HT1080 (cell line): ENCODE data around the gene FSTL3. TPM values are rescaled to one million over a fixed set of nuclear protein-coding genes. Genes with fewer than 3 reads are reported as not detected.
"Not testable (repeated sequence)": the region's sequence is repeated elsewhere in the genome, so short reads cannot be mapped to it uniquely, and the experiment has no call there.

ENCODE experiments used
- DNase-seq: peaks from one replicate; pipeline ENCODE4 v3.0.0-alpha.2; 2015; ENCODE audit warnings: low read depth
- total RNA-seq: library from RNA; depleted of rRNA; stranded (reverse); fragments of >200 nt; shearing (Covaris generic); gene quantifications from 2 replicates; pipeline ENCODE4 v1.2.3, GENCODE V29; 2014

FSTL3 gene
- total RNA-seq, 1 experiment from 2014 or later = 19.7 TPM

DNA sequence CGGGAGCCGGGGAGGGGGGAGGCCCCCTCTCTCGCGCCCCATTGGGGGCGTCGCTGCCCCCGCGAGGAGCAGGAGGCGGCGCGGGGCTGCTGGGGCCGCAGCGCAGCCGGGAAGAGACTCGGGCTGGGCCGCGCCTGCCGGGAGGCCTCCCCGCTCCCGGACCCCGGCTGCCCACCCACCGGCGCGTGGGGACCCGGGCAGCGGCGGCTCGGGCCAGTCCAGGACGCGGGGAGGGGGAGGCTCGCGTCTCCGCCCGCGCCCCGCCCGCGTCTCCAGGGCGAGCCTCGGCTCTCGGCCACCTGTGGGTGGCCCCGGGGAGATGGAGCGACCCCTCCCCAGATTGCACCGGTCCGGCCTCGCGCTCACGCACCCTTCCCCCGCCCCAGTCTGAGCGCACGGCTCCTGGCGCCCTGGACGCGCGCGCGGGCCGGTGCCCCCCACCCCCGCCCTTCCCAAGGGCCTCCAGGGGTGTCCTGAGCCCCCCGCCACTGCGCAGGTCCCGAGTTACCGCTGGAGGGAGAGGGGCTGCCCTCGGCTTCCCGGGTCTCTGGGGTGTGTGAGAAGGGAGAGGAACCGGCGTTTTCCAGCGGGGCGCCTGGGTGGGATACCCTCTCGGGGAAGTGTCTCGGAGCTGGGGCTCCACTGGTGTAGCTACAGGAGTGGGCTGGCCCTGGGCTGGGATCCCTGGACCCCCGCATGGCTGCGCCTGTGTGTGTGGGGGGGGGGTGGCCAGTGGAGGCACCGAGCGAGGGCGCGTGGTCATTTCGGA is 33.2 kb downstream of the FSTL3 start:
- no peak for DNase-seq

DNA sequence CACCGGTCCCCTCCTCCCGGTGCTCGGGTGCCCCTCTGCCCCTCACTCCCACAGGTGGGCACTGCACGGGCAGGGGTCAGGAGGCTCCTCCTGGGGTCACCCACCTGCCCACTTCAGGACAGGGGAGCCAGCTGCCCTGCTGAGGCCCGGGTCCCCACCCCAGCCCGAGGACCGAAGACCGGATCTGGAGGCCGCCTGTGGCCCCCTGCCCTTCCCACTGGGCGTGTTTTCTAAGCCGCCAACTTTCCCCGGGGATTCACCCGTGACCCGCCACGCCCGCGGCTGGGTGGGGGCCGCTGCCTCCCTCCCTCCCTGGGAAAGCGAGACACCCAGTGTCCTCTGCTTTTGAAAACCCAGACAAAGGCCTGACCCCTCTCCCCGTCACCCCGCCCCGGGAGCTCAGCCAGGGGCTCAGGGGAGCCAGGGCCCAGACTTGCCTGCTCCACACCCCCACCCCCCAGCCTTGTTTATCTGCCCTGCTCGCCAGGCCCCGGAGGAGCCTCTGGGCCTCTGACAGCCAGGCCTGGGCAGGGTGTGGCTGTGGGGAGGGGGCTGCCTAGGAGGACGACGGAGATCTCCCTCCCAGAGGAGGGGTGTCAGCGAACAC is 33.9 kb downstream of the FSTL3 start:
- no peak for DNase-seq

DNA sequence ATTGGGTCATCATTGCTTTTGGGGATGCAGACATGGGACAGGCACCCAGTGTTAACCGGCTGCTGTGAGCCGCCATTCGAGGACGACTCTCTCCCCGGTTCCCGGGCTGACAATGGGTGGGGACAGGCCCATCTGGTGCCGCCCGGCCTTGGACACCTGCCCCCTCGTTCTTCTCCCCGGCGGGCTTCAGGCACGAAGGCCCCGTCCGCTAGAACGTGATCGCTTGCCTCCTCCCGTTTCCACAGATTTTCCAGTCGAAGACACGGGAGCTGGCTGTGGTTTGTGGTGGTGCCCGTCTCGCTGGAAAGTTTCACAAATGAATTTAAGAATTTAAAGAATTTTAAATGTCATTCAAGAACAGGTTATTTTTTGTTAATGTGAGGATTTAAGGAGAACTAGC is 34.6 kb downstream of the FSTL3 start:
- no peak for DNase-seq

DNA sequence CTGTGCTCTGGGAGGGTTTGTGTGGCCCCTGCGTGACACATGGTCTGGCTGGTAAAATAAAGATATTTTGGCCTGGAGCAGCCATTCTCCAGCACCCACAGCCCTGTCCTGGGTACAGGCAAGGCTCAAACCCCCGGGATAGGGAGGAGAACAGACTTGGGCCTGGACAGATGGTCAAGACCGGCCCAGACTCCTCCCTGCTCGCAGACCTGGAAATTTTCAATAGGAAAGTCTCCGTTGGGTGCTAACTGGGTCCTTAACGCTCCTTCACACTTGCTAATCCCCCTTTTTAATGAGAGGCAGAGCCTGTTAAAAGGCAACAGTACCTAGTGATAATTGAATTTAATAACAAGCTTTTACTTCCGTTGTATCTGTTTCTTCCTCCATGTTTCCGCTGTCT is 35.1 kb downstream of the FSTL3 start:
- DNase-seq = no peak

DNA sequence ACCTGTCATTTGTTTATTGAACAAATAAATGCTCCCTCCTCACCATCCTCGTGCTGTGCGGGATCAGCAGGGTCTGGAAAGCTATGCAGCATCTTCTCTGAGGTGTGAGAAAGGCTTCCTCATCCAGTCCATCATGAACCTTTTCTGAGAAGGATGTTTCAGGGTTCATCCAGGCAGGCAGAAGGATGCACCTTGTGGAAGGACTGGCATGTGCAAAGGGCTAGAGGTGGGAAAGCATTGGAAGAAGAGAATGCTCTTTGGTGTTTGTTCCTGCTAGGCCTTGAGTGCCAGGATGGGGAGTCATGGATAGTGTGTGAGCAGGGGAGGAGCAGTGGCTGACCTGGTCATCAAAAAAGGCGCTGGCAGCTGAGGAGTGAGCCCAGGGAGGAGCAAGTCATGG is 39.2 kb downstream of the FSTL3 start:
- DNase-seq = no peak

DNA sequence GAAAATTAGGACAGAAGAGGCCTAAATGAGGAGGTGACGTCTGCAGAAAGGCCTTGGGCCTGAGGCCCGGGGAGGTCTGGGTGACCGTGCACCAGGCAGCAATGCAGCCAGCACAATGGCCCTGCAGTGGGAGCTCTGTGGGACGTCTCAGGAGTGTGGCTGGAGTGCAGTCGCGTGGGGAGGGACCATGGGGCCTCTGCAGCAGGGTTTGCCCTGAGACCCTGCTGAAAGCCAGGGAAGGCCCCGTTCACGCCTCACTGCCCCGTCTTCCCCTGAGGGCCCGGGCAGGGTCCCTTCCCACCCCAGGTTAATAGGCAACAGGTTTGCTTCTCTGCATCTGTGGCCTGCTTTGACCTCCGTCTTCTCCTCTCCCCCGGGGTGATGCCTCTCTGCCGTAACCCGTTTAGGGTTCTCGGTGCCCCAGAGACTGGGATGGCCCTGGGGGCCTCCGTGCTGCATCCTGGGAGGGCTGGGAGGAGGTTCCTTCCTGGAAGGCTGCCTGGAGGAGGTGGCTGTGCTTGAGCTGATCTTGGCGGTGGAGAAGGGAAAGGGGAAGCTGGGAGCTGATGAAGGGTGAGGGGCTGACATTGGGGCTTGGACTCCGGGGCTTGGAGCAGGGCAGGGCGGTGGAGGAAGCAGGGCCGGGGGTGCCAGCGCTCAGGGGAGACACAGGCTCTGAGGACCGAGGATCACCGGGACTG is 42.2 kb downstream of the FSTL3 start:
- DNase-seq = no peak

DNA sequence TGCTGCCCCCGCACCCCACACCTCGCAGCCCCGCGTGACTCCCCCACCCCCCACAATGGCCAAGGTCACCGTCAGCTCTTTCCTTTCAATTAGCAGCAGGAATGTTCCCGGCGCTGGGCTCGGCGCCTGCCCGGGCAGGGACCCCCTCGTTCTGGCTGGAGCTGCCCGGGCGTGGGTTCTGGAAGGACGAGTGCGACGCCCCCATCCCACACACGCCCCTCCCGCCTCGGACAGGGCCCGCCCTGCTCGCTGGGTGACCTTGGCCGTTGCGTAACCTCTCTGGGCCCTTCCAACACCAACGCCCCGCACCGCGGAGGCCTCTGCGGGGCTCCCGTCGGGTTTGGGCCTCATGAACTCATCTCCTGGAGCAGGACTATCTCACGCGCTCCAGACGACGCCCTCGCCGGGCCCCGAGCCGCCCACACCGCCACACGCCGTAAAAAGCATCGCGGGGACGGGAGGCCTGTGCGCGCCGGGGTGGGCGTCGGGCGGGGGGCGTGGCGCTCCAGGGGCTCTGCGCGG is 42.9 kb downstream of the FSTL3 start:
- DNase-seq = no peak

DNA sequence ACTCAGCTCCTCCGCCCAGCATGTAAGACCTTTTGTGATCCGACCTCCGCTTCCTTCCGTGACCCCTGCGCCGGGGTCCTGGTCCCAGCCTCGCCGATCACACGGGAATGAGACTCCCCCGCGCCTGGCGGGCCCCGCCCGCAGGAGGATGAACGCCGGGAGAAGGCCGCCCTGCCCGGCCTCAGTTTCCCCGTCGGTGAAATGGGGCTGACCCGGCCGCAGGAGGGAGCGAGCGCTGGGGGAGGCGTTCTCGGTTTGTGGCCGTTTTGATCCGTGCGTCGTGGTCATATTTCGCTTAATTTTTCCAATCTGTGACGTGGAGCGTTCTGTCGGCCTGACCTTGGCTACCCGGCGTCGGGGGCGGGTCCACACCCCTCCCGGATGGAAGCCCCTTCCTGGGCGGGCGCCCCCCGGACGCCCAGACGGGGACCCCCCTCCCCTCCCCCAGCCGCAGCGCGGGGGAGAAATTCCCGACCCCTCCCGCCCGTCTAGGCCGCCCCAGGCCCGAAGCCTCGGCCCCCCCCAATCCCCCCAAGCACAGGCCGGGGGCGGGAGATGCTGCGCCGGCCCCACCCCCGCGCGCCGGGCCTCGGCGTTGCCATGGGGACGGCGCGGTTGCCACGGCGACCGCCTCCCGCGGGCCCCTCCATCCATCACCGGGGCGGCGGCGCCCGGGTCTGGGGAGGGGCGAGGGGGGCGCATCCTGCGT is 43.6 kb downstream of the FSTL3 start:
- DNase-seq = no peak

- DNase-seq = no peak
Measured at GRCh38 chr19:720345-721160, 44.4 kb downstream of the FSTL3 start.

- DNase-seq = no peak
Measured at GRCh38 chr19:722553-723101, 46.4 kb downstream of the FSTL3 start.

GRCh38 chr19:723247-723646 is 47.1 kb downstream of the FSTL3 start:
- DNase-seq = no peak

- no peak for DNase-seq
Measured at GRCh38 chr19:723714-724113, 47.5 kb downstream of the FSTL3 start.

- no peak for DNase-seq
Measured at GRCh38 chr19:725461-726089, 49.4 kb downstream of the FSTL3 start.

DNA sequence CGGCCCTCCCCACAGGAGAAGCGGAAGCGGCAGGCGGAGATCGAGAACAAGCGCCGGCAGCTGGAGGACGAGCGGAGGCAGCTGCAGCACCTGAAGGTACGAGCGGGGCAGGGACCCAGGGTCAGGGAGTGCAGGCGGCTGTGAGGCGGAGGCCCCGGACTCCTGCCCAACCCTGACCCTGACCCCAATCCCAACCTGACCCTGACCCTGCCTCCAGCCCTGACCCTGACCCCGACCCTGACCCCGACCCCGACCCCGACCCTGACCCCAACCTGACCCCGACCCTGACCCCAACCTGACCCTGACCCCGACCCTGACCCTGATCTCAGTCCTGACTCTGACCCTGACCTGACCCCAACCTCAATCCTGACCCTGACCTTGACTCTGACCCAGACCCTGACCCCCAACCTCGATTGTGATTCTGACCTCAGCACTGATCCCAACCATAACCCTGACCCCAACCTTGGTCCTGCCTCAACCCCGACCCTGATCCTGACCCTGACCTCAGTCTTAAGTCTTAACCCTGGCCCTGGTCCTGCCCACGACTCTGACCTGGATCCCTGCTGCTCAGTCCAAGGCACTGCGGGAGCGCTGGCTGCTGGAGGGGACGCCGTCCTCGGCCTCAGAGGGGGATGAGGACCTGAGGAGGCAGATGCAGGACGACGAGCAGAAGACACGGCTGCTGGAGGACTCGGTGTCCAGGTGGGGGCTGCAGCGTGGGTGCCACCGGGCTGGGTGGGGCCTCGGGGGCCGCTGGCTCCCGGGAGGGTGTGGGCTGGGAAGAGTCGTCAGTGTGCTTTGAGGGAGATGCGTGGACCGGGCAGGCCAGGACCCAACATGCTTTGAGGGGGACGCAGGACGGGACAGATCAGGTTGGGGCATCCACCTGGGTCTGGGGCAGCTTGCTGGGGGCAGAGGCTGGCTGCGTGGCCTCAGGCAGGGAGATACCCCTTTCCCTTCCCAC is 51.1 kb downstream of the FSTL3 start:
- no peak for DNase-seq

DNA sequence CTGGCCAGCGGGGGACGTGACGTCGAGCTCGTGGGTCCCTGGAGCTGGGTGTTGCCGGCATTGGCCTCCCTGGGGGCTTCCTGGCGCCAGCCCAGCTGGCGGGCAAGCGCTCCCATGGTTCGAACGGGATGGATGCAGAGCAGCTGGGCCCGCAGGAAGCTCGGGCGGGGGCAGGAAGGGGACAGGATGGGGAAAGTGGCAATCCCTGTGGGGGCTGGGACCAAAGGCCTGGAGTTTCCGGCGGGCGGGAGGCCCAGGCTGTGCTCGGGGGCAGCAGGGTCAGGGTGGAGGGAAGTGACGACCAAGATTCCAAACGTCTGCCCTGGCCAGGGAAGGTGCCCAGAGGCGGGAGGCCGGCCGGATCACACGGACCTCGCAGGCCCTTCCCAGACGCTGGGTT is 51.8 kb downstream of the FSTL3 start:
- no peak for DNase-seq

DNA sequence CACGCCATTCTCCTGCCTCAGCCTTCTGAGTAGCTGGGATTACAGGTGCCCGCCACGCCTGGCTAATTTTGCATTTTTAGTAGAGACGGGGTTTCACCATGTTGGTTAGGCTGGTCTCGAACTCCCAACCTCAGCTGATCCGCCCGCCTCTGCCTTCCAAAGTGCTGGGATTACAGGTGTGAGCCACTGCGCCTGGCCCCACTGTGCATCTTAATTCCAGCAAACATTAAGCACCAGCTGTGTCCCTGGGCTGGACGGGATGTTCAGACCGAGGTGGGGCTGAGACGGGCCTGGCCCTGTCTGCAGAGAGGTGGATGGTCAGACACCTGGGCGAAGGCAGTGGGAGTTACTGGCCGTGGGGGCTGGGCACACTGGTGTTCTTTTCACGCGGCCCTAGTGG is 53.4 kb downstream of the FSTL3 start:
- DNase-seq = not testable (repeated sequence)

- no peak for DNase-seq
Measured at GRCh38 chr19:729965-730668, 53.9 kb downstream of the FSTL3 start.

DNA sequence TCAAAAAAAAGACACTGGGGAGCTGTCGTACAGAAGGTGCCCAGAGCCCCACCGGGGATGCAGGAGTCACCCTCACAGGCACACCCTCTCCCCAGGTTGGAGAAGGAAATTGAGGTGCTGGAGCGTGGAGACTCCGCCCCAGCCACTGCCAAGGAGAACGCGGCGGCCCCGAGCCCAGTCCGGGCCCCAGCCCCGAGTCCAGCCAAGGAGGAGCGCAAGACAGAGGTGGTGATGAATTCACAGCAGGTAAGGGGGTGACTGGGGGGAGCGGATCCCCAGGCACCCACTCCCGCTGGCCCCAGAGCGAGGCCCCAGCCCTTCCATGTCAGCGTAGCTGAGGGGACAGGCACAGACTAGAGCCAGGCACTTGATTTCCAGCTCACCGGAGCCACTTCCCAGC is 54.8 kb downstream of the FSTL3 start:
- DNase-seq = no peak
